GM12878 (cell line): ENCODE data around the gene A2ML1. TPM values are rescaled to one million over a fixed set of nuclear protein-coding genes. Genes with fewer than 3 reads are reported as not detected.

Experiments
- ATAC-seq: fragments of 200-7000 bp; cut with Tn5 transposase; 3 replicates; pipeline ENCODE4 v1.9.1; 2020; ENCODE audit warnings: mild to moderate bottlenecking, moderate library complexity
- BruUV-seq: library from RNA; stranded (reverse); fragments of 400-500 nt; replicated peaks from 2 replicates; lab custom pipeline; 2021; lab: Mats Ljungman, UMichigan
- CTCF ChIA-PET: fragments of 300-600 bp; sonication (Branson Sonifier 250); formaldehyde crosslinking; extraction: SDS; loops from one replicate; lab custom pipeline; 2021; ENCODE audit warnings: inconsistent platforms; lab: Yijun Ruan, JAX
- POLR2A ChIA-PET: fragments of 350-600 bp; formaldehyde crosslinking; extraction: SDS; loops from one replicate; lab custom pipeline; 2021; ENCODE audit warnings: inconsistent platforms; lab: Charles Lee
- RAD21 ChIA-PET: fragments of 300-600 bp; sonication (Branson Sonifier 250); formaldehyde crosslinking; loops from one replicate; lab custom pipeline; 2023; ENCODE audit warnings: antibody characterized with exemption; ENCODE audit not compliant: unreplicated experiment; lab: Charles Lee
- SMC1A ChIA-PET: fragments of 300-600 bp; sonication (Branson Sonifier 250); formaldehyde crosslinking; loops from one replicate; lab custom pipeline; 2023; ENCODE audit not compliant: unreplicated experiment, uncharacterized antibody; lab: Charles Lee
- DNase-seq: peaks from one replicate; pipeline ENCODE4 v3.0.0-alpha.2; 2011; ENCODE audit warnings: low read depth, low spot score
- FAIRE-seq: peaks from 3 replicates; lab custom pipeline; 2011; peaks lifted over from hg19 to GRCh38; lab: Jason Lieb, UNC
- H2AFZ ChIP-seq: 2 replicates; pipeline ENCODE4 v1.6.0; 2011; ENCODE audit warnings: low read depth, low read length, control low read depth; ENCODE audit not compliant: control insufficient read depth
- H3K27ac ChIP-seq: 2 replicates; pipeline ENCODE4 v1.5.1; 2011; ENCODE audit warnings: control low read depth; ENCODE audit not compliant: control insufficient read depth, insufficient read depth
- H3K27me3 ChIP-seq, 2 experiments: replicated peaks in 1 of 2; 2 replicates each; pipeline versions ENCODE4 v1.6.0 to v1.6.1; 2011; ENCODE audit warnings: low read length in 1 of 2; ENCODE audit not compliant: control insufficient read depth in 2 of 2, insufficient read depth in 2 of 2
- H3K36me3 ChIP-seq, 2 experiments: 2 replicates each; pipeline ENCODE4 v1.5.1; 2011; ENCODE audit warnings: low read length in 1 of 2; ENCODE audit not compliant: control insufficient read depth in 2 of 2, insufficient read depth in 2 of 2
- H3K4me1 ChIP-seq: 2 replicates; pipeline ENCODE4 v1.6.1; 2011; ENCODE audit warnings: mild to moderate bottlenecking, low read length, moderate library complexity, mixed read lengths; ENCODE audit not compliant: control insufficient read depth, insufficient read depth
- H3K4me2 ChIP-seq: 2 replicates; pipeline ENCODE4 v1.6.0; 2011; ENCODE audit warnings: control low read depth; ENCODE audit not compliant: control insufficient read depth, insufficient read depth
- H3K4me3 ChIP-seq: fragments of 200-600 bp; sonication (generic); 2 replicates; pipeline ENCODE4 v1.5.1; 2016
- H3K79me2 ChIP-seq: 2 replicates; pipeline ENCODE4 v1.6.0; 2011; ENCODE audit warnings: low read length; ENCODE audit not compliant: control insufficient read depth, insufficient read depth
- H3K9ac ChIP-seq: 2 replicates; pipeline ENCODE4 v1.8.0; 2011; ENCODE audit warnings: low read length, control low read depth, mixed read lengths; ENCODE audit not compliant: control insufficient read depth, insufficient read depth
- H3K9me3 ChIP-seq: replicated peaks from 3 replicates; pipeline ENCODE4 v1.5.1; 2011; ENCODE audit warnings: mild to moderate bottlenecking, low read length; ENCODE audit not compliant: control insufficient read depth, insufficient read depth
- H4K20me1 ChIP-seq: 2 replicates; pipeline ENCODE4 v1.6.0; 2011; ENCODE audit not compliant: control insufficient read depth, insufficient read depth
- BCL11A ChIP-seq: IDR thresholded peaks from 2 replicates; pipeline ENCODE4 v1.6.1; 2011; ENCODE audit warnings: low read depth, low read length
- BMI1 ChIP-seq: fragments of 450-650 bp; IDR thresholded peaks from 2 replicates; pipeline ENCODE4 v1.6.1; 2016; ENCODE audit warnings: mild to moderate bottlenecking, moderate library complexity, borderline replicate concordance
- HDGF ChIP-seq: fragments of 450-650 bp; IDR thresholded peaks from 2 replicates; pipeline ENCODE4 v1.6.1; 2016; ENCODE audit warnings: antibody characterized with exemption
- MTA2 ChIP-seq: fragments of 450-650 bp; IDR thresholded peaks from 2 replicates; pipeline ENCODE4 v1.6.1; 2016; ENCODE audit warnings: low read depth, mild to moderate bottlenecking, moderate library complexity
- MTA3 ChIP-seq: IDR thresholded peaks from 2 replicates; pipeline ENCODE4 v1.6.1; 2012; ENCODE audit warnings: low read length, inconsistent platforms, borderline replicate concordance
- RAD51 ChIP-seq: fragments of 450-650 bp; IDR thresholded peaks from 2 replicates; pipeline ENCODE4 v1.6.1; 2016; ENCODE audit warnings: moderate library complexity, mild to moderate bottlenecking, inconsistent platforms
- ZNF217 ChIP-seq: fragments of 450-650 bp; IDR thresholded peaks from 2 replicates; pipeline ENCODE4 v1.6.1; 2017; ENCODE audit warnings: antibody characterized with exemption, mild to moderate bottlenecking
- WGBS: methylation state at CpG from one replicate; pipeline ENCODE4 v1.1.6; 2016; ENCODE audit warnings: low lambda C conversion rate; ENCODE audit not compliant: insufficient replicate concordance, insufficient coverage; ENCODE audit errors: missing lambda C conversion rate; 5-methylcytosine and 5-hydroxymethylcytosine counted together
- in situ Hi-C: fragments of 300-500 bp; cut with MboI; formaldehyde crosslinking; loops from 9 replicates; pipeline ENCODE4 v1.14.3; 2018; ENCODE audit warnings: mixed read lengths
- intact Hi-C: fragments of 100-400 bp; cut with micrococcal nuclease; formaldehyde crosslinking; loops from one replicate; pipeline ENCODE4 v1.14.2; 2022; ENCODE audit not compliant: unreplicated experiment
- polyA plus RNA-seq, 11 experiments: library from polyadenylated mRNA; depleted of rRNA in 4 of 11; unstranded in 6 of 11; stranded (reverse) in 5 of 11; fragments of >200 nt; fragmentation: Nextera tagmentation in 4 of 11; fragmentation: Illumina TruSeq in 1 of 11; extraction: Ambion mirVana in 4 of 11; extraction: Trizol in 1 of 11; gene quantifications; 1 replicate in 1 of 11; 2 replicates in 10 of 11; pipeline versions ENCODE4 v1.2.1 to v1.2.3, GENCODE V29; 2011 to 2016; ENCODE audit warnings: inconsistent platforms in 2 of 11, missing spikeins in 2 of 11, low read depth in 1 of 11
- total RNA-seq, 4 experiments: library from RNA; depleted of rRNA in 3 of 4; stranded (reverse); fragments of >200 nt in 3 of 4; fragmentation: Illumina TruSeq in 1 of 4; extraction: Trizol in 1 of 4; gene quantifications; 2 replicates each; pipeline versions ENCODE4 v1.2.1 to v1.2.3, GENCODE V29; 2013 to 2021
- TF ChIP-seq, protein P1 (sequence below): IDR thresholded peaks from 2 replicates; pipeline ENCODE4 v1.6.1; 2011; ENCODE audit warnings: borderline replicate concordance, low read depth, mild to moderate bottlenecking, moderate library complexity, low read length; ENCODE audit not compliant: insufficient read depth, poor library complexity, severe bottlenecking

A2ML1 gene
- total and polyA plus RNA-seq, 10 of the 15 experiments (the other 5 are each of a cell fraction or from before 2014, with no cell fraction given), result not detected

DNA sequence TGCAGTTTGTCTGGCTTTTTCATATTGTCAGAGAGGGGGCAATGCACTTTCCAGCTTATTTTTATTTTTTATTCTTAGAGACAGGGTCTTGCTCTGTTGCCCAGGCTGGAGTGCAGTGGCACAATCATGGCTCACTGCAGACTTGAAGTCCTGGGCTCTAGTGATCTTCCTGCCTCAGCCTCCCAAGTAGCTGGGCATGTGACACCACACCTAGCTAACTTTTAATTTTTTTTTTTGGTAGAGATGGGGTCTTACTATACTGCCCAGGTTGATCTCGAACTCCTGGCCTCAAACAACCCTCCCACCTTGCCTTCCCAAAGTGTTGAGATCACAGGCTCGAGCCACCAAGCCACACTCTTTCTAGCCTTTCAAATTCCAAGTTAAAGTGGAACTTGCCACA is 3.9 kb upstream of the A2ML1 start:
- no peak for DNase-seq
- CTCF ChIA-PET, result interaction anchor here (0.8 kb wide), 1 partner anchor 274 kb away, joined by 4 read pairs; no protein-coding TSS in a partner anchor
- intact Hi-C loops (no loop called here), in situ Hi-C loops (no loop called here)
- Histone ChIP-seq H2AFZ (no peak overlapping the region), H3K79me2 (no peaks in the 10 kb centered on the region), H3K4me3 (no peak overlapping the region), H3K4me1 (no peaks in the 10 kb centered on the region), H4K20me1 (no peaks in the 10 kb centered on the region), H3K9me3 (no peaks in the 10 kb centered on the region), H3K4me2 (no peak overlapping the region), H3K9ac (no peak overlapping the region), H3K36me3 (no peaks in the 10 kb centered on the region), H3K27me3 (0 out of 4 replicates have a peak, but pooled peaks cover 1 to 3% of the 10 kb centered on the region in 2 experiments), H3K27ac (no peak overlapping the region)
- WGBS, result 0% methylated on average over 2 of the region's 2 CpGs
- RAD21 ChIA-PET, result interaction anchor here (1.0 kb wide), 1 partner anchor 161 kb away, joined by 3 read pairs; no protein-coding TSS in a partner anchor
- POLR2A ChIA-PET, result no interaction called here
- FAIRE-seq, result no peak
- no peak for ATAC-seq
- TF ChIP-seq BMI1 (no peak), MTA2 (no peak), HDGF (no peak), RAD51 (no peak), ZNF217 (no peak), MTA3 (no peak), BCL11A (no peak)
- TF ChIP-seq, protein P1, sequence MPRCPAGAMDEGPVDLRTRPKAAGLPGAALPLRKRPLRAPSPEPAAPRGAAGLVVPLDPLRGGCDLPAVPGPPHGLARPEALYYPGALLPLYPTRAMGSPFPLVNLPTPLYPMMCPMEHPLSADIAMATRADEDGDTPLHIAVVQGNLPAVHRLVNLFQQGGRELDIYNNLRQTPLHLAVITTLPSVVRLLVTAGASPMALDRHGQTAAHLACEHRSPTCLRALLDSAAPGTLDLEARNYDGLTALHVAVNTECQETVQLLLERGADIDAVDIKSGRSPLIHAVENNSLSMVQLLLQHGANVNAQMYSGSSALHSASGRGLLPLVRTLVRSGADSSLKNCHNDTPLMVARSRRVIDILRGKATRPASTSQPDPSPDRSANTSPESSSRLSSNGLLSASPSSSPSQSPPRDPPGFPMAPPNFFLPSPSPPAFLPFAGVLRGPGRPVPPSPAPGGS, result no peak
- SMC1A ChIA-PET, result no interaction called here
- no TSS peak for BruUV-seq
